Prostate gland (tissue), 2 donors: ENCODE data around the gene UMPS.

Source experiments
- CTCF ChIP-seq, 4 experiments: fragments of 200-600 bp in 2 of 4; fragments of 450-650 bp in 2 of 4; sonication (generic) in 2 of 4; IDR thresholded peaks; 1 replicate in 3 of 4; 2 replicates in 1 of 4; pipeline ENCODE4 v1.5.1; 2016 to 2019; ENCODE audit warnings: antibody characterized with exemption in 4 of 4, mild to moderate bottlenecking in 2 of 4, moderate library complexity in 2 of 4
- POLR2A ChIP-seq: fragments of 450-650 bp; IDR thresholded peaks from one replicate; pipeline ENCODE4 v1.6.1; 2016; ENCODE audit warnings: antibody characterized with exemption, mild to moderate bottlenecking

DNA sequence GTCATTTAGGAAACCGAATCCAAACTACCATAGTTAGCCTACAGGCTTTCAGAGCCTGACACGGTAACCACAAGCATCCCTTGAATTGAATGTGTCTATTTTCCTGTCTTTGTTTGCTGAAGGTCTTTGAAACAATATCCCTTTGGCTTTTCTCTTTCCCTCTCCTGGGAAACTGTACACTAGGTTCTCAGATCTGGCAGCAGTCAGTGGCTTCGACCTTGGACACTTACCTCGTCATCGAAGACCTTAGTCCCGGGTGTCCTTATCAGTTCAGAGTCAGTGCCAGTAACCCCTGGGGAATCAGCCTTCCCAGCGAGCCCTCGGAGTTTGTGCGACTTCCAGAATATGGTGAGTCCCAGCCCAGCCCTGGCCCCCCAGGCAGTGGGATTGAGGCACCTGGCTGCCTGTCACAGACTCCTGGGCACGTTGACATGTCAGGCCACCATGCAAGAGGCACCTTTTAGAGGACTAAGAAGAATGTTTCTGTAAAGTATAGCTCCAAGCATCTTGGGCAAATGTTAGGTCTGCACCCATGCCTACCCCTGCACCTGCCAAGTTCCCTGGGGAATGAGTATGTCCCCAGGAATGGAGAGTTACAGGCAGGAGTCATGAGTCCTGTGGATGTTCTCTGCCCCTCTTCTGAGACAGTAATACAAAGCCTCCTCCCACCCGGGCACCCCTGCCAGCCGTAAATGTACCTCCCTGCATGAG, 30.4 kb upstream of the UMPS start:
- TF ChIP-seq CTCF (IDR thresholded peaks at IDR 0.05): no peak
- TF ChIP-seq POLR2A: no peak
